Bronchial epithelial cell (primary cell): Measurements from ENCODE around the gene PPP3CB. TPM values are rescaled to one million over a fixed set of nuclear protein-coding genes. Genes with fewer than 3 reads are reported as not detected.

Source experiments
- DNase-seq: peaks from one replicate; pipeline ENCODE4 v3.0.0-alpha.2; 2010; ENCODE audit warnings: low read depth
- FAIRE-seq: peaks from 2 replicates; lab custom pipeline; 2011; peaks lifted over from hg19 to GRCh38; lab: Jason Lieb, UNC
- H3K27me3 ChIP-seq: 2 replicates; pipeline ENCODE4 v1.5.1; 2011; ENCODE audit warnings: low read length; ENCODE audit not compliant: control insufficient read depth, insufficient read depth
- H3K36me3 ChIP-seq: 2 replicates; pipeline ENCODE4 v1.5.1; 2011; ENCODE audit warnings: low read length; ENCODE audit not compliant: control insufficient read depth, insufficient read depth
- H3K4me3 ChIP-seq: 2 replicates; pipeline ENCODE4 v1.5.1; 2011; ENCODE audit warnings: mild to moderate bottlenecking, low read depth, low read length, control low read depth
- CTCF ChIP-seq: IDR thresholded peaks from 2 replicates; pipeline ENCODE4 v1.5.1; 2011; ENCODE audit warnings: mild to moderate bottlenecking, moderate library complexity, low read length, control low read depth, inconsistent platforms; ENCODE audit not compliant: insufficient read depth, severe bottlenecking
- total RNA-seq: library from RNA; depleted of rRNA; stranded (reverse); fragments of >200 nt; gene quantifications from 2 replicates; pipeline ENCODE4 v1.2.1, GENCODE V29; 2014

Gene PPP3CB
- total RNA-seq, 1 donor from 2014 or later = 24.7 TPM

DNA sequence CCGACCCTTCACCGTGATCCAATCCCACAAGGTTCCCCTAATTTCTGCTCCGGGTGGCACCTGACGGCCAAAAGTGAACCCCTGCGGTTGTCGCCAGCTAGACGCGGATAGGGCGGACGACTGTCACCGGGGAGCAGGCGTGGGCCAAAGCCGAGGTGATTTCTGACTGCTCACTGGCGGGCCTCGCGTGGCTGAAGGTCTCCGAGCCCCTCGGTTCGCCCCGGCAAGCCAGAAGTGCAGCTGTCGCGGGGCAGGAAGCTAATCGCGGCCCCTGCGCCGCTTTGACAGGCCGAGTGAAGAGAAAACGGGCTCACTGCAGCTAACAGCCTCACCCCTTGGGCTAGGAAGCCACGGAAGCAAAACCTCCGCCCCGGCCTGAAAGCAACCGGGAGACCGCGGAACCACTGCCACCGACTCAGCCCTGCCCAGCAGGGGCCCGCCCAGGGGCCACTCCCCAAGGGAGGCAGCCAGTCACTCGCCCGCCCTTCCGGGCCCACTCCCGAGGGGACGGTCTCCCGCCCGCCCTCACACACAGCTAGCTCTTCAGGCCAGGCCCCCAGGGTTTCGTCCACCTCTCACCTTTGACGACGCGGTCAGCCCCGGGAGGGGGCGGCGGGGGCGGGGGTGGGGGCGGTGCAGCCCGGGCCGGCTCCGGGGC lies 469 bp downstream of the PPP3CB start:
- Histone ChIP-seq H3K4me3 (peak overlapping the region; percentile 86), H3K27me3 (no peaks in the 10 kb centered on the region), H3K36me3 (no peaks in the 10 kb centered on the region)
- DNase-seq (peak; percentile 81), FAIRE-seq (no peak)
- no peak for TF ChIP-seq CTCF

DNA sequence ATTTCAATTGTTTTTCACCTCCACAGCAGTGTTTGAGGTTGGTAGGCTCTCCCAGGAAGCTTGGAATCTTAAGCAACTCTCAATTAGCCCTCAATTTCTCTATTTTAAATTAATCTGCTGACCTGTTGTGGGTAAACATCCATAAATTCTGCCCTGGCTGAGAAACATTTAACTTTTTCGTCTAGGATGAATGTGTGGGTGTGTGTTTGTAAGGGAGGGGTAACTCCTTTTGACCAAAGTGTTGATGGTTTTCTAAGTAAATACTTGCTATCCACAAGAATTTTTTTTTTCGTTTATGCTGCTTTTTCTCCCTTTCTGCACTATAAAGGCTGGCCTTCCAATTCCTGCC lies 973 bp downstream of the PPP3CB start:
- peak overlapping the region; percentile 86 for H3K4me3 ChIP-seq
- FAIRE-seq = no peak
- H3K36me3 ChIP-seq = no peaks in the 10 kb centered on the region
- H3K27me3 ChIP-seq = no peaks in the 10 kb centered on the region
- TF ChIP-seq CTCF = no peak
- DNase-seq = peak; percentile 18

- Histone ChIP-seq H3K4me3 (no peak overlapping the region), H3K27me3 (no peaks in the 10 kb centered on the region), H3K36me3 (no peaks in the 10 kb centered on the region)
- FAIRE-seq (no peak), DNase-seq (no peak)
- TF ChIP-seq CTCF = no peak
These were observed 1.6 kb downstream of the PPP3CB start for GRCh38 chr10:73494213-73494612.

DNA sequence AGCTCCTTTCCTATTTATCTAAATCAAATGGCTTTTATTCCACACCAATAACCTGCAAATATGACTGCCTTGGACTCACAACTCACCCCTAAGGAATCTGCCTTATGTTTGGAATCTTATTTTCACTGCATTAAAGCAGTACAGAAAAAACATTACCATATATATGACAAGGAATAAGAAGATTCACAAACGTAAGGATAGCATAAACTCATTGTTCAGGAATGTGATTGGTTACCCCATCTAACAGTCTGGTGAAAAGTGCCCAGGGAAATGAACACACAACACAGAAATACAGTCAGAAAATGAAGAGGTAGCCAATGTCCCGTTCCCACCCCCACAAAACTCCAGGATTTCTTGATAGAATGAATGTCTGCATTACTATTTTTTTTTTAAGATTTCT lies 2.0 kb downstream of the PPP3CB start:
- no peak for FAIRE-seq
- no peaks in the 10 kb centered on the region for H3K27me3 ChIP-seq
- TF ChIP-seq CTCF = no peak
- H3K4me3 ChIP-seq = no peak overlapping the region
- no peaks in the 10 kb centered on the region for H3K36me3 ChIP-seq
- peak; percentile 50 for DNase-seq

DNA sequence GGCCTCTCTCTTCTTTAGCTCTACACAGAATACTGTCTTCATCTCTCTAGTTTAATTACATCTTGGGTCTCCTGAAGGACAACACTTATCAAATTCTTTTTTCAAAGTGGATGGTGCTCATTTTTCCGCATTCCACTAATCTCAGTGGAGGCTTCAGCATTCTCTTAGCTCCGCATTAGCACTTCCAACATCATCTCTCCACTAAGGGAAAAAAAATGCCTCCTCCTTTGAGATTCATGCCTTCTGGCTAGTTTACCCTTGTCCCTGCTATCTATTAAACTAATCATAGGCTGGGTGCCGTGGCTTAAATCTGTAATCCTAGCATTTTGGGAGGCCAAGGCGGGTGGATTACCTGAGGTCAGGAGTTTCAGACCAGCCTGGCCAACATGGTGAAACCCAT lies 9.2 kb downstream of the PPP3CB start:
- DNase-seq = no peak
- H3K27me3 ChIP-seq = no peaks in the 10 kb centered on the region
- no peak overlapping the region for H3K4me3 ChIP-seq
- TF ChIP-seq CTCF = no peak
- FAIRE-seq = no peak
- no peaks in the 10 kb centered on the region for H3K36me3 ChIP-seq

GRCh38 chr10:73485320-73485719 lies 10.5 kb downstream of the PPP3CB start:
- DNase-seq (no peak), FAIRE-seq (no peak)
- TF ChIP-seq CTCF = no peak
- Histone ChIP-seq H3K4me3 (no peak overlapping the region), H3K27me3 (no peaks in the 10 kb centered on the region), H3K36me3 (no peaks in the 10 kb centered on the region)
